Airway epithelial cell (primary cell): Measurements from ENCODE around the gene DIO2. TPM values are rescaled to one million over a fixed set of nuclear protein-coding genes. Genes with fewer than 3 reads are reported as not detected.

Experiments used
- total RNA-seq: library from RNA; depleted of rRNA; stranded (reverse); fragments of >200 nt; gene quantifications from 2 replicates; pipeline ENCODE4 v1.2.3, GENCODE V29; 2015

DIO2 gene
- total RNA-seq: under 0.01 TPM in 1 of 2 replicates, not detected in the other

GRCh38 chr14:80211153-80212022 lies at the start of gene DIO2:
TSS of gene DIO2 (minus strand) at chr14:80211504. CDS start at chr14:80211472, 32 bp downstream.

